H9 (cell line): ENCODE data around the gene KHK. TPM values are rescaled to one million over a fixed set of nuclear protein-coding genes. Genes with fewer than 3 reads are reported as not detected.

Experiments
- DNase-seq: peaks from one replicate; pipeline ENCODE4 v3.0.0-alpha.2; 2017
- H2AFZ ChIP-seq: one replicate; pipeline ENCODE4 v1.6.1; 2013; ENCODE audit warnings: mild to moderate bottlenecking, low read length, control low read depth, moderate library complexity
- H2AK5ac ChIP-seq: 2 replicates; pipeline ENCODE4 v1.6.1; 2013; ENCODE audit warnings: low read length, control low read depth, mixed read lengths; ENCODE audit not compliant: insufficient read length
- H2BK120ac ChIP-seq: one replicate; pipeline ENCODE4 v1.6.1; 2013; ENCODE audit warnings: low read depth, mild to moderate bottlenecking, low read length, control low read depth, inconsistent platforms; ENCODE audit not compliant: poor library complexity, severe bottlenecking
- H2BK12ac ChIP-seq: 2 replicates; pipeline ENCODE4 v1.6.1; 2013; ENCODE audit warnings: low read length, control low read depth, mixed read lengths, low read depth; ENCODE audit not compliant: insufficient read length
- H2BK15ac ChIP-seq: 2 replicates; pipeline ENCODE4 v1.6.1; 2013; ENCODE audit warnings: low read depth, low read length, control low read depth
- H2BK20ac ChIP-seq: one replicate; pipeline ENCODE4 v1.6.1; 2013; ENCODE audit warnings: low read depth, mild to moderate bottlenecking, low read length, control low read depth, inconsistent platforms; ENCODE audit not compliant: poor library complexity, severe bottlenecking
- H2BK5ac ChIP-seq: 2 replicates; pipeline ENCODE4 v1.6.1; 2013; ENCODE audit warnings: low read length, control low read depth, mixed read lengths; ENCODE audit not compliant: insufficient read length
- H3K14ac ChIP-seq: 2 replicates; pipeline ENCODE4 v1.6.1; 2013; ENCODE audit warnings: low read length, control low read depth; ENCODE audit not compliant: insufficient read depth
- H3K18ac ChIP-seq: 2 replicates; pipeline ENCODE4 v1.6.1; 2013; ENCODE audit warnings: low read depth, mild to moderate bottlenecking, mixed read lengths, low read length, control low read depth; ENCODE audit not compliant: insufficient read length
- H3K23ac ChIP-seq: 2 replicates; pipeline ENCODE4 v1.6.1; 2013; ENCODE audit warnings: low read length, control low read depth, mixed read lengths, low read depth; ENCODE audit not compliant: insufficient read length
- H3K23me2 ChIP-seq: 2 replicates; pipeline ENCODE4 v1.6.1; 2013; ENCODE audit warnings: low read depth, mild to moderate bottlenecking, mixed read lengths, low read length, control low read depth; ENCODE audit not compliant: insufficient read length, poor library complexity, severe bottlenecking
- H3K27ac ChIP-seq: 2 replicates; pipeline ENCODE4 v1.5.1; 2013; ENCODE audit warnings: low read length, control low read depth, mixed read lengths, low read depth; ENCODE audit not compliant: insufficient read length
- H3K27me3 ChIP-seq: 2 replicates; pipeline ENCODE4 v1.6.1; 2013; ENCODE audit warnings: low read length, control low read depth, inconsistent platforms; ENCODE audit not compliant: insufficient read depth
- H3K4ac ChIP-seq: 2 replicates; pipeline ENCODE4 v1.6.1; 2013; ENCODE audit warnings: low read depth, mild to moderate bottlenecking, control low read depth, inconsistent platforms, low read length, moderate library complexity
- H3K4me1 ChIP-seq: 2 replicates; pipeline ENCODE4 v1.6.1; 2013; ENCODE audit warnings: low read length, control low read depth, inconsistent platforms; ENCODE audit not compliant: insufficient read depth
- H3K4me2 ChIP-seq: 2 replicates; pipeline ENCODE4 v1.6.1; 2013; ENCODE audit warnings: low read length, control low read depth, mixed read lengths; ENCODE audit not compliant: insufficient read length, insufficient read depth
- H3K56ac ChIP-seq: 2 replicates; pipeline ENCODE4 v1.6.1; 2013; ENCODE audit warnings: low read depth, mild to moderate bottlenecking, mixed read lengths, low read length, control low read depth; ENCODE audit not compliant: insufficient read length
- H3K79me1 ChIP-seq: 2 replicates; pipeline ENCODE4 v1.6.1; 2013; ENCODE audit warnings: low read depth, mild to moderate bottlenecking, moderate library complexity, low read length, control low read depth, inconsistent platforms; ENCODE audit not compliant: insufficient read depth, poor library complexity, severe bottlenecking
- H3K79me2 ChIP-seq: 2 replicates; pipeline ENCODE4 v1.6.1; 2013; ENCODE audit warnings: low read length, control low read depth, inconsistent platforms; ENCODE audit not compliant: insufficient read depth
- H3K9ac ChIP-seq: 2 replicates; pipeline ENCODE4 v1.6.1; 2013; ENCODE audit warnings: low read length, control low read depth, mixed read lengths; ENCODE audit not compliant: insufficient read length; ENCODE audit errors: extremely low read depth
- H3K9me3 ChIP-seq: one replicate; pipeline ENCODE4 v1.6.1; 2013; ENCODE audit warnings: low read depth, low read length, inconsistent platforms; ENCODE audit not compliant: control insufficient read depth
- H3T11ph ChIP-seq: one replicate; pipeline ENCODE4 v1.6.1; 2013; ENCODE audit warnings: mild to moderate bottlenecking, low read length, control low read depth, inconsistent platforms
- H4K20me1 ChIP-seq: one replicate; pipeline ENCODE4 v1.6.1; 2013; ENCODE audit not compliant: control insufficient read depth, insufficient read length, insufficient read depth
- H4K5ac ChIP-seq: 2 replicates; pipeline ENCODE4 v1.6.1; 2013; ENCODE audit warnings: low read depth, mild to moderate bottlenecking, mixed read lengths, low read length, control low read depth; ENCODE audit not compliant: insufficient read length
- H4K8ac ChIP-seq: replicated peaks from 2 replicates; pipeline ENCODE4 v1.6.1; 2013; ENCODE audit warnings: low read length, control low read depth, mixed read lengths, low read depth; ENCODE audit not compliant: insufficient read length
- H4K91ac ChIP-seq: 2 replicates; pipeline ENCODE4 v1.6.1; 2013; ENCODE audit warnings: low read depth, mild to moderate bottlenecking, moderate library complexity, mixed read lengths, low read length, control low read depth; ENCODE audit not compliant: insufficient read length
- H3K27ac Mint-ChIP-seq, 3 experiments: 2 replicates in 2 of 3; 3 replicates in 1 of 3; pipeline ENCODE4 v1.8.0; 2020 to 2021; ENCODE audit warnings: mixed read lengths in 3 of 3, mild to moderate bottlenecking in 1 of 3, moderate library complexity in 1 of 3
- H3K27me3 Mint-ChIP-seq: 2 replicates; pipeline ENCODE4 v1.8.0; 2021; ENCODE audit warnings: low read depth, mild to moderate bottlenecking, moderate library complexity, mixed read lengths
- H3K36me3 Mint-ChIP-seq, 3 experiments: 2 replicates in 2 of 3; 3 replicates in 1 of 3; pipeline ENCODE4 v1.8.0; 2020 to 2021; ENCODE audit warnings: low read depth in 3 of 3, mixed read lengths in 3 of 3; ENCODE audit not compliant: insufficient read depth in 1 of 3
- H3K4me1 Mint-ChIP-seq, 2 experiments: 2 replicates each; pipeline ENCODE4 v1.8.0; 2020; ENCODE audit warnings: mixed read lengths in 2 of 2
- H3K4me3 Mint-ChIP-seq, 2 experiments: 2 replicates in 1 of 2; 3 replicates in 1 of 2; pipeline ENCODE4 v1.8.0; 2020 to 2021; ENCODE audit warnings: mild to moderate bottlenecking in 2 of 2, mixed read lengths in 2 of 2, moderate library complexity in 1 of 2
- H3K9me3 Mint-ChIP-seq, 2 experiments: 2 replicates in 1 of 2; 3 replicates in 1 of 2; pipeline ENCODE4 v1.8.0; 2020; ENCODE audit warnings: mild to moderate bottlenecking in 2 of 2, mixed read lengths in 2 of 2, moderate library complexity in 1 of 2
- CTCF ChIP-seq: fragments of 200-600 bp; sonication (generic); conservative IDR thresholded peaks from 3 replicates; pipeline ENCODE4 v1.8.0; 2021; ENCODE audit warnings: antibody characterized with exemption, mild to moderate bottlenecking
- WGBS: extraction: QIAGEN DNeasy Blood & Tissue Kit; methylation state at CpG from one replicate; pipeline ENCODE4 v1.1.7; 2013; ENCODE audit warnings: missing lambda C conversion rate, low lambda C conversion rate, mixed read lengths; ENCODE audit not compliant: insufficient read length; ENCODE audit errors: extremely low coverage; 5-methylcytosine and 5-hydroxymethylcytosine counted together
- total RNA-seq: library from RNA; stranded (reverse); gene quantifications from 2 replicates; pipeline ENCODE4 v1.2.1, GENCODE V29; 2021

Gene KHK
- total RNA-seq, 1 experiment from 2014 or later: 12.1 TPM

- WGBS: no CpG with 5 or more reads among the region's 34 CpGs
- Histone ChIP-seq H4K20me1 (no peaks in the 10 kb centered on the region), H4K5ac (no peak overlapping the region), H3K4ac (no peak overlapping the region), H2BK15ac (no peak overlapping the region), H3K23ac (no peak overlapping the region), H2BK120ac (no peak overlapping the region), H4K8ac (no peak overlapping the region), H3K23me2 (peaks cover 12% of the 10 kb centered on the region), H3K79me2 (peaks cover 5% of the 10 kb centered on the region; the same call in 1 of the 2 replicates), H3K18ac (peak overlapping the region; percentile 51), H4K91ac (no peak overlapping the region), H3K4me1 (no peaks in the 10 kb centered on the region), H2BK12ac (no peak overlapping the region), H2AK5ac (no peak overlapping the region), H2AFZ (no peak overlapping the region), H3K14ac (peak overlapping the region; percentile 45; the same call in 1 of the 2 replicates), H2BK5ac (no peak overlapping the region), H3K27ac (no peak overlapping the region), H3K9me3 (no peaks in the 10 kb centered on the region), H3K9ac (peak overlapping the region; percentile 61), H3T11ph (no peak overlapping the region), H3K56ac (no peak overlapping the region), H3K79me1 (peaks cover 2% of the 10 kb centered on the region), H3K27me3 (no peaks in the 10 kb centered on the region), H2BK20ac (no peak overlapping the region), H3K4me2 (peak overlapping the region; percentile 90)
- no peak for TF ChIP-seq CTCF
- Mint-ChIP-seq H3K9me3 (no peaks in the 10 kb centered on the region; a peak in 1 of 5 replicates), H3K36me3 (peaks cover 17 to 37% (median 35%) of the 10 kb centered on the region in 3 experiments; a peak in 6 of 7 replicates), H3K4me3 (peak overlapping the region; percentile 85 to 94), H3K27ac (peak overlapping the region; percentile 88 to 97 (median 93)), H3K27me3 (peaks cover 16% of the 10 kb centered on the region), H3K4me1 (peaks cover 18 to 20% of the 10 kb centered on the region in 2 experiments)
- DNase-seq: peak; percentile 79
Observed at GRCh38 chr2:27071990-27072830, 14.4 kb upstream of the KHK start.
